Measurements from ENCODE around the gene RUNX2. TPM values are rescaled to one million over a fixed set of nuclear protein-coding genes. Genes with fewer than 3 reads are reported as not detected.
A peak's percentile ranks its signal among the peaks of the same experiment; 100 is the strongest.

Gene RUNX2
- total RNA-seq, 2 donors from 2014 or later, result 30.8 to 33.7 TPM

DNA sequence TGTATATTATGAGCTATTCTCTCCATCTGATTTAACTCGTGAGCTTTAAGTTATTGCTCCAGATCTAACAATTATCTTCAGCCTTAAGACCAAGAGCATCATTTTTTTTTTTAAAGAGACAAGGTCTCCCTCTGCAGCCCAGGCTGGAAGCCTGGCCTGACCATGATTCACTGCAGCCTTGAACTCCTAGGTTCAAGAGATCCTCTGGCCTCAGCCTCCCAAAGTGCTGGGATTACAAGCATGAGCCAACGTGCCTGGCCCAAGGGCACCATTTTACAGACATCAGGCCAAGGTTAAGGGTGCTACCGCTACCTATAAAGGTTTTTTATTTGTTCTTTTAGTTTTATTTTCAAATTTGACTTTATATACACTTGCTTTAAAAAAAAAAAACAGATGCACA is 47.3 kb downstream of the RUNX2 start:
- H3K9me3 Mint-ChIP-seq, result no peaks in the 10 kb centered on the region
- peaks cover 19% of the 10 kb centered on the region for H3K4me1 Mint-ChIP-seq
- ATAC-seq (replicated peaks), result no peak
- H3K36me3 Mint-ChIP-seq (ENCODE audit: low read depth), result peaks cover 10% of the 10 kb centered on the region
- H3K4me3 Mint-ChIP-seq, result peak overlapping the region; percentile 91
- H3K27me3 Mint-ChIP-seq, result no peaks in the 10 kb centered on the region
- H3K27ac Mint-ChIP-seq, result no peak overlapping the region

GRCh38 chr6:45376310-45377042 is 48.3 kb downstream of the RUNX2 start:
- Mint-ChIP-seq H3K36me3 (ENCODE audit: low read depth) (peaks cover 10% of the 10 kb centered on the region), H3K9me3 (no peaks in the 10 kb centered on the region), H3K4me1 (peaks cover 19% of the 10 kb centered on the region), H3K27me3 (no peaks in the 10 kb centered on the region), H3K4me3 (peak overlapping the region; percentile 91), H3K27ac (peak overlapping the region; percentile 100)
- no peak for ATAC-seq (replicated peaks)

DNA sequence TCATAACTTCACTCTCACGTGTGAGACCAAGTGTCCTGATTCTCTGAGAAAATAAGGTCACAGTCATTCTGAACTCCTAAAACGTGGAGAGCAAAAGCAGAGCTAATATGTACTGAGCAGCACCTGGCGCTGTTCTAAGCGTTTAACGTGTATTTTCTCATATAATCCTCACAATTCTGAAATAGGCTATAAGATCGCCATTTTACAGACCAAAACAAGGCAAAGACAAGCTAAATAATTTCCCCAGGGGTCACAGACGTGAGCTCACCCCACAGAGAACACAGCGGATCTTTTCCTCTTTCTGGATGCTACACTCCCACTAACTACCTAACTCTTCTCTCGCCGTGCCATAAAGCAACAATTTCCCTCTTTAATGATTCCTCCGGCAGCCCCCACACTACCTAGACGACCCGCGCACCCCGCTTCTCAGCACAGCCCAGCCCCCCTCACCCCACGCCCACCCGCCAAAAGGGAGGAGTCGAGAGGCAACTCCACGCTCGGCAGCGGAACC is 49.0 kb downstream of the RUNX2 start:
- Mint-ChIP-seq H3K27me3 (no peaks in the 10 kb centered on the region), H3K36me3 (ENCODE audit: low read depth) (peaks cover 10% of the 10 kb centered on the region), H3K9me3 (no peaks in the 10 kb centered on the region), H3K4me1 (peaks cover 16% of the 10 kb centered on the region), H3K27ac (peak overlapping the region; percentile 100), H3K4me3 (peak overlapping the region; percentile 91)
- peak; percentile 1 for ATAC-seq (replicated peaks)

GRCh38 chr6:45377554-45378333 is 49.6 kb downstream of the RUNX2 start, which contains the start of gene SUPT3H:
TSS of gene SUPT3H (minus strand) at chr6:45377934.
- H3K36me3 Mint-ChIP-seq (ENCODE audit: low read depth), result peaks cover 10% of the 10 kb centered on the region
- H3K9me3 Mint-ChIP-seq, result no peaks in the 10 kb centered on the region
- H3K27ac Mint-ChIP-seq, result peak within 1 kb of the TSS; percentile 100
- peaks cover 14% of the 10 kb centered on the region for H3K4me1 Mint-ChIP-seq
- H3K27me3 Mint-ChIP-seq, result no peaks in the 10 kb centered on the region
- H3K4me3 Mint-ChIP-seq, result peak within 1 kb of the TSS; percentile 91
- peak; percentile 89 for ATAC-seq (replicated peaks)

- peaks cover 10% of the 10 kb centered on the region for H3K36me3 Mint-ChIP-seq (ENCODE audit: low read depth)
- H3K27ac Mint-ChIP-seq, result peak overlapping the region; percentile 100
- peak; percentile 41 for ATAC-seq (replicated peaks)
- peak overlapping the region; percentile 91 for H3K4me3 Mint-ChIP-seq
- no peaks in the 10 kb centered on the region for H3K27me3 Mint-ChIP-seq
- no peaks in the 10 kb centered on the region for H3K9me3 Mint-ChIP-seq
- H3K4me1 Mint-ChIP-seq, result peaks cover 10% of the 10 kb centered on the region
Observed at GRCh38 chr6:45378334-45378926, 50.3 kb downstream of the RUNX2 start.

GRCh38 chr6:45382391-45382790 is 54.3 kb downstream of the RUNX2 start:
- ATAC-seq (replicated peaks), result no peak
- H3K4me1 Mint-ChIP-seq, result peaks cover 6% of the 10 kb centered on the region

GRCh38 chr6:45386501-45386900 is 58.4 kb downstream of the RUNX2 start:
- Mint-ChIP-seq H3K4me1 (peaks cover 5% of the 10 kb centered on the region), H3K9me3 (peaks cover 4% of the 10 kb centered on the region), H3K36me3 (ENCODE audit: low read depth) (no peaks in the 10 kb centered on the region), H3K27ac (no peak overlapping the region), H3K4me3 (no peak overlapping the region), H3K27me3 (no peaks in the 10 kb centered on the region)
- no peak for ATAC-seq (replicated peaks)

More at GRCh38 chr6:45382391-45382790, 54.3 kb downstream of the RUNX2 start:
- H3K27ac Mint-ChIP-seq, result no peak overlapping the region
- no peaks in the 10 kb centered on the region for H3K27me3 Mint-ChIP-seq
- peaks cover 10% of the 10 kb centered on the region for H3K36me3 Mint-ChIP-seq (ENCODE audit: low read depth)
- no peaks in the 10 kb centered on the region for H3K9me3 Mint-ChIP-seq
- H3K4me3 Mint-ChIP-seq, result no peak overlapping the region

DNA sequence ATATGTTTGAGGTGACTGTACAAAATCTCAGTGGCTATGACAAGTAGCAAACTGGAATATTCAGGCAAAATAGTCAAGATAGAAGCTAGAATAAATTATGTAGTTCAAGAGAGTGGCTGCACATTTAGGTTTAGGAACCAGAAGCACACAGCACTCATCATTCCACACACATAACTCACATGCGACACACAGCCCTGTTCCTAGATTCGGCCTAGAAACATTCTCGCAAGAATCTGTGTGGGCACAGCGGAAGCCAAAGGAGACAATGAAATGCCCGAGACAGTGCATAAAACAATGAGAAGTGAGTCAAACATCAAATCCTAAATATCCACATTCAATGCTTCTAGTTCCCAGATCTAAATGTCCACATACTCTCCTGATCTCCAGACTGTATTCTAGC is 59.1 kb downstream of the RUNX2 start:
- H3K9me3 Mint-ChIP-seq, result peaks cover 6% of the 10 kb centered on the region
- H3K4me3 Mint-ChIP-seq, result no peak overlapping the region
- no peak overlapping the region for H3K27ac Mint-ChIP-seq
- H3K27me3 Mint-ChIP-seq, result no peaks in the 10 kb centered on the region
- peaks cover 6% of the 10 kb centered on the region for H3K4me1 Mint-ChIP-seq
- no peak for ATAC-seq (replicated peaks)
- no peaks in the 10 kb centered on the region for H3K36me3 Mint-ChIP-seq (ENCODE audit: low read depth)

- Mint-ChIP-seq H3K9me3 (peaks cover 10% of the 10 kb centered on the region), H3K4me3 (no peak overlapping the region), H3K4me1 (peaks cover 6% of the 10 kb centered on the region), H3K27ac (no peak overlapping the region), H3K27me3 (no peaks in the 10 kb centered on the region), H3K36me3 (ENCODE audit: low read depth) (no peaks in the 10 kb centered on the region)
- no peak for ATAC-seq (replicated peaks)
Observed at GRCh38 chr6:45388328-45388727, 60.2 kb downstream of the RUNX2 start.

- no peak overlapping the region for H3K27ac Mint-ChIP-seq
- ATAC-seq (replicated peaks), result no peak
- H3K4me1 Mint-ChIP-seq, result peaks cover 10% of the 10 kb centered on the region
- H3K36me3 Mint-ChIP-seq (ENCODE audit: low read depth), result no peaks in the 10 kb centered on the region
- no peak overlapping the region for H3K4me3 Mint-ChIP-seq
- peaks cover 10% of the 10 kb centered on the region for H3K9me3 Mint-ChIP-seq
- no peaks in the 10 kb centered on the region for H3K27me3 Mint-ChIP-seq
Observed at GRCh38 chr6:45394586-45395095, 66.5 kb downstream of the RUNX2 start.

DNA sequence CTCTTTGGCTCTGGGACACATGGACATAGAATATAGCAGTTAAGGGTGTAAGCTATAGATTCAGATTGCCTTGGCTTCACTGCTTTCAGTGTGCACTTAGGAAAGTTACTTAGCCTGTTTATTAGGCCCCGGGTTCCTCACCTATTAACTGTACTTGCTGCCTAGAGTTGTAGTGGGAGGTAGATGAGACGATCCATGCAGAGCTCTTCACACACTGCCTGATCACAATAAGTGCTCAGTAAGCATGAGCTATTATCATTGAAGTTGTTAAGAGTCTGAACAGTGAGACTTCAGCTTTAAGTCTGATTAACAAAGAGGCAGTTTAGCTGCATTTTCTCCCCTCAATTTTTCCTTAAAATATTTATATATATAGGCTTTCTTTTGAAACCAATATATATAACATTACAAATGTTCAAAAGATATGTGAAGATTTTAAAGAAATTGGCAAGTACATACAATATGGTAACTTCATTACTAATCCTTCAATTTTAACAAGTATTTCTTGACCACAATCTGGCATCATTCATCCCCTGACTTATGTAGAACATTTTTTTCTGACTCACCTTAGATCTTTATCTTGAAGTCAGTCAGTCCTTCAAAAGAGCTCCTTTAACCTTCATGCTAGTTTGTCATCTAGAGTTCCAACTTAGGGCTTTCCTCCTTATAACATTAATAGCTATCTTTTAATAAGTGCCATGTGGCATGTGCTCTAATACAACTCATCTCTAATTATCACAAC is 70.1 kb downstream of the RUNX2 start:
- peak; percentile 89 for ATAC-seq (replicated peaks)
- Mint-ChIP-seq H3K4me1 (peaks cover 4% of the 10 kb centered on the region), H3K36me3 (ENCODE audit: low read depth) (no peaks in the 10 kb centered on the region), H3K27ac (no peak overlapping the region), H3K27me3 (no peaks in the 10 kb centered on the region), H3K4me3 (no peak overlapping the region), H3K9me3 (no peaks in the 10 kb centered on the region)

- H3K27ac Mint-ChIP-seq, result no peak overlapping the region
- peaks cover 4% of the 10 kb centered on the region for H3K4me1 Mint-ChIP-seq
- H3K27me3 Mint-ChIP-seq, result peaks cover 3% of the 10 kb centered on the region
- no peaks in the 10 kb centered on the region for H3K36me3 Mint-ChIP-seq (ENCODE audit: low read depth)
- ATAC-seq (replicated peaks), result no peak
- H3K9me3 Mint-ChIP-seq, result no peaks in the 10 kb centered on the region
- H3K4me3 Mint-ChIP-seq, result no peak overlapping the region
Observed at GRCh38 chr6:45400021-45400420, 71.9 kb downstream of the RUNX2 start.

DNA sequence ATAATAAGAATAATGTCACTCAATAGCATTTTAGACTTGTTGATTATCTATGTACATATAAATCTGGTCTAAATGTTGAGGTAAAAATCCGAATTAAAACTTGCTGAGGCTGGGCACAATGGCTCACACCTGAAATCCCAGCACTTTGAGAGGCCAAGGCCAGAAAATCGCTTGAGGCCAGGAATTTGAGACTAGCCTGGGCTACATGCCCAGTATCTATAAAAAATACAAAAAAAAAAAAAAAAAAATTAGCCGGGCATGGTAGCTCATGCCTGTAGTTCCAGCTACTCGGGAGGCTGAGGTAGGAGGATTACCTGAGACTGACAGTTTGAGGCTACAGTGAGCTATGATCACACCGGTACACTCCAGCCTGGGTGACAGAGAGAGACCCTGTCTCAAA is 83.8 kb downstream of the RUNX2 start:
- Mint-ChIP-seq H3K27me3 (no peaks in the 10 kb centered on the region), H3K4me3 (no peak overlapping the region), H3K36me3 (ENCODE audit: low read depth) (no peaks in the 10 kb centered on the region), H3K27ac (no peak overlapping the region), H3K9me3 (no peaks in the 10 kb centered on the region), H3K4me1 (peaks cover 14% of the 10 kb centered on the region)
- ATAC-seq (replicated peaks), result no peak

GRCh38 chr6:45415315-45415714 is 87.2 kb downstream of the RUNX2 start:
- no peak for ATAC-seq (replicated peaks)
- Mint-ChIP-seq H3K27ac (no peak overlapping the region), H3K4me1 (peaks cover 19% of the 10 kb centered on the region), H3K4me3 (peak overlapping the region; percentile 20), H3K9me3 (no peaks in the 10 kb centered on the region), H3K36me3 (ENCODE audit: low read depth) (peaks cover 12% of the 10 kb centered on the region), H3K27me3 (no peaks in the 10 kb centered on the region)
